ENCODE measurements around the gene OR2A42.
"Not testable (repeated sequence)": the region's sequence is repeated elsewhere in the genome, so short reads cannot be mapped to it uniquely, and the experiment has no call there.

DNA sequence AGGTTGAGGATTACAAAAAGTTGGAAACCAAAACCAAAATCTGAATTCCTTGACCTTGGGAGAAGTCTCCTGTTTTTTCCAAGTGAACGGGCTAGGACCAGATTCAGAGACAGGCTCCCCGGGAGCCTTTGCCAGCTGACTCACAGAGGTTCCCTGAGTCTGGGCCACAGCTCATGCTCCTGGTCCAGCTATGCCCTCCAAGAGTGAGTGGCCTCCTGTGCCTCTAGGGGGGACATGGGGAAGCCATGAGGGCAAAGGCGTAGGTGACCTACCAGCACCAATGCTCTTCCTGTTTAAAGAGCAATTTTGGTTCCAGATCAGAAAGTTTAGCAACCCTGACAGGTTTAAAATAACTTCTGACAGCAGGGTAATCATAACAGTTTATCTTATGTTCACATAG is 10.6 kb downstream of the OR2A42 start:
- TF ChIP-seq, protein P1, sequence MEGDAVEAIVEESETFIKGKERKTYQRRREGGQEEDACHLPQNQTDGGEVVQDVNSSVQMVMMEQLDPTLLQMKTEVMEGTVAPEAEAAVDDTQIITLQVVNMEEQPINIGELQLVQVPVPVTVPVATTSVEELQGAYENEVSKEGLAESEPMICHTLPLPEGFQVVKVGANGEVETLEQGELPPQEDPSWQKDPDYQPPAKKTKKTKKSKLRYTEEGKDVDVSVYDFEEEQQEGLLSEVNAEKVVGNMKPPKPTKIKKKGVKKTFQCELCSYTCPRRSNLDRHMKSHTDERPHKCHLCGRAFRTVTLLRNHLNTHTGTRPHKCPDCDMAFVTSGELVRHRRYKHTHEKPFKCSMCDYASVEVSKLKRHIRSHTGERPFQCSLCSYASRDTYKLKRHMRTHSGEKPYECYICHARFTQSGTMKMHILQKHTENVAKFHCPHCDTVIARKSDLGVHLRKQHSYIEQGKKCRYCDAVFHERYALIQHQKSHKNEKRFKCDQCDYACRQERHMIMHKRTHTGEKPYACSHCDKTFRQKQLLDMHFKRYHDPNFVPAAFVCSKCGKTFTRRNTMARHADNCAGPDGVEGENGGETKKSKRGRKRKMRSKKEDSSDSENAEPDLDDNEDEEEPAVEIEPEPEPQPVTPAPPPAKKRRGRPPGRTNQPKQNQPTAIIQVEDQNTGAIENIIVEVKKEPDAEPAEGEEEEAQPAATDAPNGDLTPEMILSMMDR (IDR thresholded peaks at IDR 0.05): not testable (repeated sequence)
- not testable (repeated sequence) for TF ChIP-seq POLR2A (IDR thresholded peaks at IDR 0.05)

All from Peyer's patch (tissue), 4 donors.